K562 (cell line): ENCODE results near the gene HAPSTR1.

Experiments
- POLR2A ChIP-seq: fragments of 450-650 bp; conservative IDR thresholded peaks from 2 replicates; pipeline ENCODE4 v1.6.1; 2016
- TARDBP ChIP-seq: fragments of 450-650 bp; IDR thresholded peaks from 2 replicates; pipeline ENCODE4 v1.6.1; 2016

DNA sequence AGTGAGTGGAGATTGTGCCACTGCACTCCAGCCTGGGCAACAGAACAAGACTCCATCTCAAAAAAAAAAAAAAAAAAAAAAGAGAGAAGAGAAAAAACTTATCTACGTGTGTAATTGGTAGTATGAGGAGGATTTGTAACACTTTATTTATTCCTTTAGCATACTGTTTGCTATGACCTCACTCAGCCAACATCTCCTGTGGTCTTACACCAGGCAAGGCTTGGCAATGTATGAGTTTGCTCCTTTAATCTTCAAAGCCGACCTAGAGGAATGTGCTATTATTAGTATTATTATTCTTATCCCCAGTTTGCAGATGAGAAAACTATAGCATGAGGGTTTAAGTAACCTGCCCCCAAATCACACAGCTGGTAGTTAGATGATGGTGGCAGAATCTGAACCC, 35.8 kb upstream of the HAPSTR1 start:
- TF ChIP-seq TARDBP (no peak), POLR2A (no peak)
